SK-N-SH (cell line): ENCODE results near the gene SAMD8. TPM values are rescaled to one million over a fixed set of nuclear protein-coding genes. Genes with fewer than 3 reads are reported as not detected.

Experiments
- CTCF ChIA-PET: fragments of 300-600, 350-600 bp; formaldehyde crosslinking; extraction: SDS; loops from one replicate; lab custom pipeline; 2021; lab: Yijun Ruan, JAX
- POLR2A ChIA-PET: fragments of 350-600 bp; sonication (Branson Sonifier 250); formaldehyde crosslinking; extraction: SDS; loops from one replicate; lab custom pipeline; 2020; ENCODE audit warnings: antibody characterized with exemption, inconsistent platforms; lab: Yijun Ruan, JAX
- DNase-seq: peaks from one replicate; pipeline ENCODE4 v3.0.0; 2012
- H2AFZ ChIP-seq: fragments of 200-600 bp; sonication (generic); 2 replicates; pipeline ENCODE4 v1.8.1; 2016; ENCODE audit warnings: antibody characterized with exemption, mild to moderate bottlenecking, low read depth
- H3F3A ChIP-seq: fragments of 200-600 bp; sonication (generic); replicated peaks from 2 replicates; pipeline ENCODE3; 2016; ENCODE audit warnings: antibody characterized with exemption, mild to moderate bottlenecking; ENCODE audit not compliant: insufficient read depth
- H3K27ac ChIP-seq, 2 experiments: fragments of 200-500 bp in 1 of 2; fragments of 200-600 bp in 1 of 2; sonication (Bioruptor generic) in 1 of 2; sonication (generic), shearing (Covaris generic) in 1 of 2; 2 replicates each; pipeline versions ENCODE4 v1.5.1 to v1.6.1; 2014 to 2016; ENCODE audit warnings: low read depth in 2 of 2, inconsistent platforms in 1 of 2, low read length in 1 of 2, mild to moderate bottlenecking in 1 of 2, mixed read lengths in 1 of 2
- H3K27me3 ChIP-seq: fragments of 200-600 bp; sonication (generic), shearing (Covaris generic); 2 replicates; pipeline ENCODE4 v1.6.1; 2016; ENCODE audit warnings: mixed run types; ENCODE audit not compliant: insufficient read depth
- H3K36me3 ChIP-seq, 2 experiments: fragments of 200-500 bp in 1 of 2; fragments of 200-600 bp in 1 of 2; sonication (Bioruptor generic) in 1 of 2; sonication (generic) in 1 of 2; replicated peaks in 1 of 2; 2 replicates each; pipeline versions ENCODE3 to v1.5.1; 2014 to 2016; ENCODE audit warnings: low read length in 1 of 2, mild to moderate bottlenecking in 1 of 2; ENCODE audit not compliant: insufficient read depth in 2 of 2, control insufficient read depth in 1 of 2
- H3K4me1 ChIP-seq, 2 experiments: fragments of 200-500 bp in 1 of 2; fragments of 200-600 bp in 1 of 2; sonication (Bioruptor generic) in 1 of 2; sonication (generic), shearing (Covaris generic) in 1 of 2; 2 replicates each; pipeline versions ENCODE4 v1.5.1 to v1.6.1; 2014 to 2016; ENCODE audit warnings: low read depth in 1 of 2, low read length in 1 of 2, mixed run types in 1 of 2; ENCODE audit not compliant: insufficient read depth in 2 of 2, control insufficient read depth in 1 of 2
- H3K4me2 ChIP-seq: fragments of 200-600 bp; sonication (generic), shearing (Covaris generic); 2 replicates; pipeline ENCODE4 v1.6.1; 2017; ENCODE audit warnings: mixed run types
- H3K4me3 ChIP-seq, 2 experiments: fragments of 200-500 bp in 1 of 2; fragments of 200-600 bp in 1 of 2; sonication (Bioruptor generic) in 1 of 2; sonication (generic), shearing (Covaris generic) in 1 of 2; 2 replicates each; pipeline versions ENCODE4 v1.5.1 to v1.8.1; 2014 to 2016; ENCODE audit warnings: low read depth in 2 of 2, inconsistent platforms in 1 of 2, low read length in 1 of 2, mild to moderate bottlenecking in 1 of 2, mixed read lengths in 1 of 2, moderate library complexity in 1 of 2
- H3K79me2 ChIP-seq: fragments of 200-600 bp; sonication (generic); 2 replicates; pipeline ENCODE4 v1.8.1; 2017; ENCODE audit warnings: mild to moderate bottlenecking; ENCODE audit not compliant: insufficient read depth
- H3K9ac ChIP-seq: fragments of 200-600 bp; sonication (generic); 2 replicates; pipeline ENCODE4 v1.6.1; 2017; ENCODE audit warnings: mixed run types
- H3K9me2 ChIP-seq: fragments of 200-600 bp; sonication (generic); 2 replicates; pipeline ENCODE4 v1.6.1; 2017; ENCODE audit warnings: mixed run types
- H3K9me3 ChIP-seq: fragments of 200-600 bp; sonication (generic); 2 replicates; pipeline ENCODE4 v1.6.1; 2017; ENCODE audit warnings: mixed run types, mild to moderate bottlenecking, moderate library complexity
- H4K20me1 ChIP-seq: fragments of 200-600 bp; sonication (generic); 2 replicates; pipeline ENCODE4 v1.6.1; 2017; ENCODE audit warnings: mild to moderate bottlenecking, mixed run types; ENCODE audit not compliant: insufficient read depth
- FOSL2 ChIP-seq: IDR thresholded peaks from 2 replicates; pipeline ENCODE4 v1.4.0; 2012; ENCODE audit warnings: low read depth, mild to moderate bottlenecking, moderate library complexity, borderline replicate concordance
- FOXM1 ChIP-seq: IDR thresholded peaks from 2 replicates; pipeline ENCODE4 v1.4.0; 2012; ENCODE audit warnings: low read depth, mild to moderate bottlenecking
- GABPA ChIP-seq: IDR thresholded peaks from 2 replicates; pipeline ENCODE4 v1.4.0; 2012; ENCODE audit warnings: low read depth, mild to moderate bottlenecking
- JUND ChIP-seq: IDR thresholded peaks from 2 replicates; pipeline ENCODE4 v1.4.0; 2012
- MAX ChIP-seq: IDR thresholded peaks from 2 replicates; pipeline ENCODE4 v1.4.0; 2012; ENCODE audit warnings: low read depth
- MEF2A ChIP-seq: IDR thresholded peaks from 2 replicates; pipeline ENCODE4 v1.4.0; 2012; ENCODE audit warnings: low read depth, borderline replicate concordance
- NRF1 ChIP-seq: IDR thresholded peaks from 2 replicates; pipeline ENCODE4 v1.6.1; 2012; ENCODE audit warnings: low read depth, mild to moderate bottlenecking, low read length
- POLR2AphosphoS5 ChIP-seq: IDR thresholded peaks from 2 replicates; pipeline ENCODE4 v1.6.1; 2012; ENCODE audit warnings: low read depth, low read length
- RCOR1 ChIP-seq: fragments of 150-350 bp; IDR thresholded peaks from 2 replicates; pipeline ENCODE4 v1.6.1; 2017; ENCODE audit warnings: antibody characterized with exemption, low read length
- SIN3A ChIP-seq: IDR thresholded peaks from 2 replicates; pipeline ENCODE4 v1.6.1; 2012; ENCODE audit warnings: low read depth, mild to moderate bottlenecking, low read length, moderate library complexity, borderline replicate concordance
- TCF12 ChIP-seq: IDR thresholded peaks from 2 replicates; pipeline ENCODE4 v1.4.0; 2012
- USF2 ChIP-seq: fragments of 150-350 bp; IDR thresholded peaks from 2 replicates; pipeline ENCODE4 v1.6.1; 2017; ENCODE audit warnings: antibody characterized with exemption, low read length, low read depth, borderline replicate concordance
- WGBS: methylation state at CpG from one replicate; pipeline ENCODE4 v1.1.6; 2017; ENCODE audit warnings: low lambda C conversion rate; 5-methylcytosine and 5-hydroxymethylcytosine counted together
- polyA plus RNA-seq, 3 experiments: library from polyadenylated mRNA; depleted of rRNA; stranded (reverse); fragments of >200 nt; gene quantifications; 2 replicates each; pipeline ENCODE4 v1.2.3, GENCODE V29; 2012
- TF ChIP-seq, protein P1 (sequence below): fragments of 200-600 bp; sonication (generic); IDR thresholded peaks from 2 replicates; pipeline ENCODE4 v1.6.1; 2017; ENCODE audit warnings: antibody characterized with exemption, mild to moderate bottlenecking, moderate library complexity
- TF ChIP-seq, protein P2 (sequence below): IDR thresholded peaks from 2 replicates; pipeline ENCODE4 v1.4.0; 2012; ENCODE audit warnings: low read depth, borderline replicate concordance

SAMD8 gene
- polyA plus RNA-seq, 1 of the 3 experiments (the other 2 are of a cell fraction), result 9.7 TPM

- TF ChIP-seq GABPA (no peak), RCOR1 (0 out of 2 replicates have a peak, but pooled peaks have one; percentile 18), NRF1 (no peak), SIN3A (no peak), MAX (no peak)
- TF ChIP-seq, protein P1, sequence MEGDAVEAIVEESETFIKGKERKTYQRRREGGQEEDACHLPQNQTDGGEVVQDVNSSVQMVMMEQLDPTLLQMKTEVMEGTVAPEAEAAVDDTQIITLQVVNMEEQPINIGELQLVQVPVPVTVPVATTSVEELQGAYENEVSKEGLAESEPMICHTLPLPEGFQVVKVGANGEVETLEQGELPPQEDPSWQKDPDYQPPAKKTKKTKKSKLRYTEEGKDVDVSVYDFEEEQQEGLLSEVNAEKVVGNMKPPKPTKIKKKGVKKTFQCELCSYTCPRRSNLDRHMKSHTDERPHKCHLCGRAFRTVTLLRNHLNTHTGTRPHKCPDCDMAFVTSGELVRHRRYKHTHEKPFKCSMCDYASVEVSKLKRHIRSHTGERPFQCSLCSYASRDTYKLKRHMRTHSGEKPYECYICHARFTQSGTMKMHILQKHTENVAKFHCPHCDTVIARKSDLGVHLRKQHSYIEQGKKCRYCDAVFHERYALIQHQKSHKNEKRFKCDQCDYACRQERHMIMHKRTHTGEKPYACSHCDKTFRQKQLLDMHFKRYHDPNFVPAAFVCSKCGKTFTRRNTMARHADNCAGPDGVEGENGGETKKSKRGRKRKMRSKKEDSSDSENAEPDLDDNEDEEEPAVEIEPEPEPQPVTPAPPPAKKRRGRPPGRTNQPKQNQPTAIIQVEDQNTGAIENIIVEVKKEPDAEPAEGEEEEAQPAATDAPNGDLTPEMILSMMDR, result no peak
Observed at GRCh38 chr10:75083972-75084833, 27.3 kb upstream of the SAMD8 start (continued).

- no peak for DNase-seq
- Histone ChIP-seq H3K79me2 (no peaks in the 10 kb centered on the region), H3F3A (no peaks in the 10 kb centered on the region), H3K9ac (no peak overlapping the region), H3K27me3 (no peaks in the 10 kb centered on the region), H3K27ac (no peak overlapping the region), H4K20me1 (no peaks in the 10 kb centered on the region), H3K36me3 (no peaks in the 10 kb centered on the region), H3K4me1 (peaks cover 0 to 9% of the 10 kb centered on the region in 2 experiments; a peak in 1 of 4 replicates), H3K9me3 (no peaks in the 10 kb centered on the region), H2AFZ (no peak overlapping the region), H3K4me3 (no peak overlapping the region), H3K4me2 (no peak overlapping the region), H3K9me2 (no peaks in the 10 kb centered on the region)
- TF ChIP-seq TCF12 (no peak), JUND (no peak), USF2 (no peak), FOSL2 (no peak), POLR2AphosphoS5 (no peak), FOXM1 (no peak), MEF2A (no peak), RCOR1 (no peak)
- TF ChIP-seq, protein P2, sequence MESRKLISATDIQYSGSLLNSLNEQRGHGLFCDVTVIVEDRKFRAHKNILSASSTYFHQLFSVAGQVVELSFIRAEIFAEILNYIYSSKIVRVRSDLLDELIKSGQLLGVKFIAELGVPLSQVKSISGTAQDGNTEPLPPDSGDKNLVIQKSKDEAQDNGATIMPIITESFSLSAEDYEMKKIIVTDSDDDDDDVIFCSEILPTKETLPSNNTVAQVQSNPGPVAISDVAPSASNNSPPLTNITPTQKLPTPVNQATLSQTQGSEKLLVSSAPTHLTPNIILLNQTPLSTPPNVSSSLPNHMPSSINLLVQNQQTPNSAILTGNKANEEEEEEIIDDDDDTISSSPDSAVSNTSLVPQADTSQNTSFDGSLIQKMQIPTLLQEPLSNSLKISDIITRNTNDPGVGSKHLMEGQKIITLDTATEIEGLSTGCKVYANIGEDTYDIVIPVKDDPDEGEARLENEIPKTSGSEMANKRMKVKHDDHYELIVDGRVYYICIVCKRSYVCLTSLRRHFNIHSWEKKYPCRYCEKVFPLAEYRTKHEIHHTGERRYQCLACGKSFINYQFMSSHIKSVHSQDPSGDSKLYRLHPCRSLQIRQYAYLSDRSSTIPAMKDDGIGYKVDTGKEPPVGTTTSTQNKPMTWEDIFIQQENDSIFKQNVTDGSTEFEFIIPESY, result no peak
- POLR2A ChIA-PET, result no interaction called here
- 95% methylated on average over 12 of the region's 19 CpGs for WGBS
- CTCF ChIA-PET, result interaction anchor here (1.8 kb wide), 1 partner anchor 16 kb away, joined by 6 read pairs; no protein-coding TSS in a partner anchor
Observed at GRCh38 chr10:75084834-75085384, 26.5 kb upstream of the SAMD8 start.
